CD14-positive monocyte (primary cell): ENCODE data around the gene MIPOL1. TPM values are rescaled to one million over a fixed set of nuclear protein-coding genes. Genes with fewer than 3 reads are reported as not detected.

Experiments
- DNase-seq, 3 donors: peaks; one replicate each; pipeline ENCODE4 v3.0.0-alpha.2; 2011 to 2022
- H2AFZ ChIP-seq: 2 replicates; pipeline ENCODE4 v1.6.0; 2012; ENCODE audit warnings: mild to moderate bottlenecking, low read depth, low read length, inconsistent platforms; ENCODE audit not compliant: insufficient read depth, poor library complexity, severe bottlenecking
- H3K27ac ChIP-seq, 2 donors: 1 replicate in 1 of 2; 2 replicates in 1 of 2; pipeline ENCODE4 v1.5.1; 2012 to 2013; ENCODE audit warnings: low read length in 2 of 2, control low read depth in 1 of 2, inconsistent platforms in 1 of 2, low read depth in 1 of 2, mild to moderate bottlenecking in 1 of 2
- H3K27me3 ChIP-seq, 2 donors: one replicate each; pipeline versions ENCODE4 v1.6.0 to v1.6.1; 2011 to 2013; ENCODE audit warnings: low read length in 2 of 2; ENCODE audit not compliant: control insufficient read depth in 2 of 2, insufficient read depth in 2 of 2
- H3K36me3 ChIP-seq, 2 donors: replicated peaks in 1 of 2; 1 replicate in 1 of 2; 2 replicates in 1 of 2; pipeline versions ENCODE4 v1.5.1 to v1.6.1; 2012 to 2013; ENCODE audit warnings: low read length in 2 of 2, control low read depth in 1 of 2, inconsistent platforms in 1 of 2, mild to moderate bottlenecking in 1 of 2; ENCODE audit not compliant: insufficient read depth in 2 of 2, control insufficient read depth in 1 of 2
- H3K4me1 ChIP-seq, 2 donors: 1 replicate in 1 of 2; 2 replicates in 1 of 2; pipeline versions ENCODE4 v1.5.1 to v1.6.1; 2012 to 2013; ENCODE audit warnings: low read length in 2 of 2, control low read depth in 1 of 2, inconsistent platforms in 1 of 2, mild to moderate bottlenecking in 1 of 2, moderate library complexity in 1 of 2; ENCODE audit not compliant: insufficient read depth in 2 of 2, control insufficient read depth in 1 of 2
- H3K4me2 ChIP-seq: replicated peaks from 2 replicates; pipeline ENCODE3; 2012; ENCODE audit warnings: low read length, moderate library complexity, mild to moderate bottlenecking; ENCODE audit not compliant: poor library complexity, severe bottlenecking; ENCODE audit errors: extremely low read depth
- H3K4me3 ChIP-seq, 3 experiments: fragments of 200-600 bp in 1 of 3; sonication (generic) in 1 of 3; replicated peaks in 1 of 3; 1 replicate in 2 of 3; 2 replicates in 1 of 3; pipeline ENCODE4 v1.5.1; 2011 to 2013; ENCODE audit warnings: low read length in 3 of 3, mild to moderate bottlenecking in 3 of 3, control low read depth in 2 of 3, low read depth in 2 of 3, inconsistent platforms in 1 of 3, moderate library complexity in 1 of 3
- H3K79me2 ChIP-seq: 2 replicates; pipeline ENCODE4 v1.6.0; 2012; ENCODE audit warnings: mild to moderate bottlenecking, control low read depth, inconsistent platforms, low read length, moderate library complexity; ENCODE audit not compliant: insufficient read depth
- H3K9ac ChIP-seq: 2 replicates; pipeline ENCODE4 v1.6.0; 2017; ENCODE audit warnings: low read length, mild to moderate bottlenecking; ENCODE audit not compliant: insufficient read depth, poor library complexity, severe bottlenecking
- H3K9me3 ChIP-seq, 2 donors: replicated peaks in 1 of 2; 1 replicate in 1 of 2; 2 replicates in 1 of 2; pipeline versions ENCODE4 v1.5.1 to v1.6.1; 2012 to 2013; ENCODE audit warnings: low read length in 2 of 2, control low read depth in 1 of 2; ENCODE audit not compliant: control insufficient read depth in 1 of 2, insufficient read depth in 1 of 2
- H4K20me1 ChIP-seq: 2 replicates; pipeline ENCODE4 v1.6.0; 2012; ENCODE audit warnings: mild to moderate bottlenecking, low read length, control low read depth, moderate library complexity; ENCODE audit not compliant: insufficient read depth
- H3K27ac Mint-ChIP-seq, 7 donors: one replicate each; pipeline ENCODE4 v1.8.0; 2020; ENCODE audit warnings: mild to moderate bottlenecking in 7 of 7, mixed read lengths in 7 of 7, moderate library complexity in 6 of 7, inconsistent platforms in 2 of 7
- H3K27me3 Mint-ChIP-seq, 3 donors: one replicate each; pipeline ENCODE4 v1.8.0; 2021 to 2022; ENCODE audit warnings: low read depth in 3 of 3, mild to moderate bottlenecking in 3 of 3, mixed read lengths in 3 of 3, moderate library complexity in 3 of 3, inconsistent platforms in 1 of 3
- H3K36me3 Mint-ChIP-seq, 2 donors: one replicate each; pipeline ENCODE4 v1.8.0; 2020; ENCODE audit warnings: mixed read lengths in 2 of 2, inconsistent platforms in 1 of 2, mild to moderate bottlenecking in 1 of 2
- H3K4me1 Mint-ChIP-seq: one replicate; pipeline ENCODE4 v1.8.0; 2020; ENCODE audit warnings: mild to moderate bottlenecking, mixed read lengths
- H3K4me3 Mint-ChIP-seq, 2 donors: one replicate each; pipeline ENCODE4 v1.8.0; 2020; ENCODE audit warnings: mild to moderate bottlenecking in 2 of 2, mixed read lengths in 2 of 2, moderate library complexity in 1 of 2
- H3K9me3 Mint-ChIP-seq, 7 donors: one replicate each; pipeline ENCODE4 v1.8.0; 2020 to 2022; ENCODE audit warnings: mixed read lengths in 7 of 7, mild to moderate bottlenecking in 6 of 7, moderate library complexity in 6 of 7, inconsistent platforms in 2 of 7
- CTCF ChIP-seq: fragments of 200-600 bp; IDR thresholded peaks from one replicate; pipeline ENCODE4 v1.8.0; 2022; ENCODE audit warnings: antibody characterized with exemption, mild to moderate bottlenecking
- WGBS: methylation state at CpG from one replicate; pipeline ENCODE4 v1.1.5; 2013; ENCODE audit warnings: missing lambda C conversion rate; ENCODE audit not compliant: insufficient coverage; 5-methylcytosine and 5-hydroxymethylcytosine counted together
- intact Hi-C, 2 donors: fragments of 100-400 bp; cut with micrococcal nuclease; formaldehyde crosslinking; loops; one replicate each; pipeline versions ENCODE4 v1.15.0 to v1.15.1; 2023
- polyA plus RNA-seq, 3 donors: library from polyadenylated mRNA; depleted of rRNA in 1 of 3; unstranded in 2 of 3; stranded (reverse) in 1 of 3; fragments of 300-500 nt in 2 of 3; fragments of >200 nt in 1 of 3; fragmentation: Illumina TruSeq in 2 of 3; gene quantifications; 1 replicate in 2 of 3; 2 replicates in 1 of 3; pipeline ENCODE4 v1.2.3, GENCODE V29; 2012 to 2021

MIPOL1 gene
- polyA plus RNA-seq, 3 donors: not detected

- no peaks in the 10 kb centered on the region for H3K4me1 Mint-ChIP-seq
- H3K79me2 ChIP-seq: no peaks in the 10 kb centered on the region
- no peak overlapping the region for H3K4me3 Mint-ChIP-seq
- TF ChIP-seq CTCF: no peak
- no peaks in the 10 kb centered on the region for H3K36me3 ChIP-seq
- no peaks in the 10 kb centered on the region for H3K36me3 Mint-ChIP-seq
- H3K9me3 ChIP-seq: peaks cover 0 to 7% of the 10 kb centered on the region in 2 donors
- DNase-seq: no peak
- H3K27ac ChIP-seq: no peak overlapping the region
- intact Hi-C loops: no loop called here
- no peaks in the 10 kb centered on the region for H3K4me1 ChIP-seq
- H3K9ac ChIP-seq: no peak overlapping the region
- H3K9me3 Mint-ChIP-seq: peaks cover 0 to 12% (median 3%) of the 10 kb centered on the region in 7 donors
- WGBS: no CpG with 5 or more reads among the region's 1 CpG
- H4K20me1 ChIP-seq: no peaks in the 10 kb centered on the region
- H3K4me3 ChIP-seq: no peak overlapping the region
- H2AFZ ChIP-seq: no peak overlapping the region
- no peak overlapping the region for H3K27ac Mint-ChIP-seq
- H3K27me3 ChIP-seq: no peaks in the 10 kb centered on the region
- no peaks in the 10 kb centered on the region for H3K27me3 Mint-ChIP-seq
- H3K4me2 ChIP-seq: no peak overlapping the region
Measured at GRCh38 chr14:37443461-37443860, 245.7 kb downstream of the MIPOL1 start.

GRCh38 chr14:37447883-37448391 lies 250.2 kb downstream of the MIPOL1 start:
- Histone ChIP-seq H3K27me3 (no peaks in the 10 kb centered on the region), H2AFZ (no peak overlapping the region), H3K4me3 (no peak overlapping the region), H3K27ac (no peak overlapping the region), H3K4me1 (no peaks in the 10 kb centered on the region), H3K36me3 (no peaks in the 10 kb centered on the region), H3K79me2 (no peaks in the 10 kb centered on the region), H3K9ac (no peak overlapping the region), H4K20me1 (no peaks in the 10 kb centered on the region), H3K9me3 (peaks cover 0 to 4% of the 10 kb centered on the region in 2 donors), H3K4me2 (no peak overlapping the region)
- no CpG with 5 or more reads among the region's 2 CpGs for WGBS
- H3K36me3 Mint-ChIP-seq: no peaks in the 10 kb centered on the region
- TF ChIP-seq CTCF: no peak
- H3K27ac Mint-ChIP-seq: no peak overlapping the region
- intact Hi-C loops: no loop called here
- no peak overlapping the region for H3K4me3 Mint-ChIP-seq
- peaks cover 0 to 11% (median 3%) of the 10 kb centered on the region in 7 donors for H3K9me3 Mint-ChIP-seq
- H3K4me1 Mint-ChIP-seq: no peaks in the 10 kb centered on the region
- no peaks in the 10 kb centered on the region for H3K27me3 Mint-ChIP-seq
- DNase-seq: no peak
